Activated naive CD8-positive, alpha-beta T cell (primary cell): ENCODE measurements around the gene ANO2.
"Not testable (repeated sequence)": the region's sequence is repeated elsewhere in the genome, so short reads cannot be mapped to it uniquely, and the experiment has no call there.

Experiments used
- H3K27ac Mint-ChIP-seq: one replicate; pipeline ENCODE4 v1.8.0; 2021; ENCODE audit warnings: mixed read lengths
- H3K27me3 Mint-ChIP-seq: one replicate; pipeline ENCODE4 v1.8.0; 2021; ENCODE audit warnings: mixed read lengths
- H3K36me3 Mint-ChIP-seq: one replicate; pipeline ENCODE4 v1.8.0; 2021; ENCODE audit warnings: mixed read lengths
- H3K4me1 Mint-ChIP-seq: one replicate; pipeline ENCODE4 v1.8.0; 2021; ENCODE audit warnings: low read depth, mixed read lengths
- H3K4me3 Mint-ChIP-seq: one replicate; pipeline ENCODE4 v1.8.0; 2021; ENCODE audit warnings: mild to moderate bottlenecking, mixed read lengths
- H3K9me3 Mint-ChIP-seq: one replicate; pipeline ENCODE4 v1.8.0; 2021; ENCODE audit warnings: low read depth, mixed read lengths

ANO2 gene

DNA sequence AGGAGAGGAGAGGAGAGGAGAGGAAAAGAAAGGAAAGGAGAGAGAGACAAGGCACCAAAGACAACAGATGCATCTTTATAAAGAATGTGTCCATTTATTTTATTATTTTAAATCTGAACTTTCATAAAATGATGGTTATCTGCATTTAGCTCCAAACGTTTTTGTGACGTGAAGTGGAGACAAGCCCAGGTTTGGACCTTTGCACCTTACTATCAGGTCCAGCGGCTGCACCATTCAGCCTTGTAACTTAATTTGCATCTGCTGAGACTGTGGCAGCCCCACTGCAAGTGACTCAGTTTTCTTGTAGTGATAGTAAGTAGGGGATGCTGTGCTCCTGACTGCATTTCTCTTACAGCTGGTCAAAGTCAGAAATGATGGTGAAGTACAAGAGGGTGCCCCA, 382.5 kb downstream of the ANO2 start:
- H3K27me3 Mint-ChIP-seq, result peaks cover 8% of the 10 kb centered on the region
- H3K36me3 Mint-ChIP-seq, result no peaks in the 10 kb centered on the region
- no peak overlapping the region for H3K4me3 Mint-ChIP-seq
- no peaks in the 10 kb centered on the region for H3K4me1 Mint-ChIP-seq
- H3K9me3 Mint-ChIP-seq, result no peaks in the 10 kb centered on the region
- H3K27ac Mint-ChIP-seq, result no peak overlapping the region

DNA sequence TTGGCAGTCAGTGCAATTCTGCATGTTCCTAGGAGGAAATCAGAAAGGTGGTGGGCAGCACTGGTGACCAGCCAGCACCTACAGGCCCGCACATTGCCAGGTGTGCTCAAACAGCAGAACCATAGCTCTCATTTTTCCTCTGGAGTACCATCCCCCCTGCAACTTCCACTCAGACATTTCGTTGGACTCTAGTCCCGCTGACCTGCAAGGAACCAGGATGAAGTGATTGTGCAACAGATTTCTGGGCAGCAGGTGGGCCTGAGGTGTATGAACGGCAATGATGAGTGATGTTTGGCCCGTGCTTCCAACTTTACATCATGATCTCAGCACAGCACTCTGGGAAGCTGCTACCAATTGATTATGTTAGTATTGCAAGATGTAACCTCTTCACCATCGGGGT, 383.2 kb downstream of the ANO2 start:
- Mint-ChIP-seq H3K4me3 (no peak overlapping the region), H3K9me3 (no peaks in the 10 kb centered on the region), H3K27me3 (peaks cover 8% of the 10 kb centered on the region), H3K27ac (no peak overlapping the region), H3K4me1 (no peaks in the 10 kb centered on the region), H3K36me3 (no peaks in the 10 kb centered on the region)

DNA sequence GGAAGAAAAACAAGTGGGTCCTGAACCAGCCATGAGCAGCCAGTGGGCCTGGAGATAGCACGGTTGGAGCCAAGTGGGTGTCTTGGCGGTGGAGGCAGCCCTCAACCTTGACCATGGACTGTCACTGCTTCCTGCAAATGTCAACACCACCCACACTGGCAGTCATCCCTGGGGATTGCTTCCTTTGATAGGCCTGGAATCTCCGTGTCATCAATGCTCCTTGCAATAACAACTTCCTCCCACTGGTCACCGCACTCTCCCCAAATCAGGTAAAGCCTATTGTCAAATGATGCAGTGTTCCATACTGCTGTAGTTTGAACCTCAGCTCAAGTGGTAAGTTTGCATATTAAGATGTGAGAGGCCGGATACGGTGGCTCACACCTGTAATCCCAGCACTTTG, 384.0 kb downstream of the ANO2 start:
- no peaks in the 10 kb centered on the region for H3K36me3 Mint-ChIP-seq
- H3K9me3 Mint-ChIP-seq, result no peaks in the 10 kb centered on the region
- no peak overlapping the region for H3K4me3 Mint-ChIP-seq
- H3K27ac Mint-ChIP-seq, result no peak overlapping the region
- H3K27me3 Mint-ChIP-seq, result peaks cover 6% of the 10 kb centered on the region
- no peaks in the 10 kb centered on the region for H3K4me1 Mint-ChIP-seq

DNA sequence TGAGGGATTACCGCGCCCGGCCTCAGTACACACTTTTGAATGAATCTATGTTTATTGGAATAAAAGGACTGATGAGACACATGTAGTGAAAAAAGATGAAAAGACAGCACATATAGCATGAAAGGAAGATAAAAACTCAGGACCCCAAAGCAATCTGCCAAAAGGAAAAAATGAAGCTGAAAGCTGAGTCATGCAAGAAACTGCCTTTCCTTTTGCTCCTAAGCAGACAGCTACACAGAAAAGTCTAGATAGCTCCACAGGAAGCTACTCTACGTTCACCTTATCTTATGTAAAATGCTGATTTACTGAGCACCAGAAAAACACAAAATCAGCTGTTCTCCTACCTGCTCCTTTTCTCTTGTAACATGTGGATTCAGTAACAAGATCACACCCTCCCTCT, 384.8 kb downstream of the ANO2 start:
- Mint-ChIP-seq H3K4me1 (no peaks in the 10 kb centered on the region), H3K36me3 (no peaks in the 10 kb centered on the region), H3K4me3 (no peak overlapping the region), H3K27me3 (peaks cover 6% of the 10 kb centered on the region), H3K9me3 (no peaks in the 10 kb centered on the region), H3K27ac (no peak overlapping the region)

DNA sequence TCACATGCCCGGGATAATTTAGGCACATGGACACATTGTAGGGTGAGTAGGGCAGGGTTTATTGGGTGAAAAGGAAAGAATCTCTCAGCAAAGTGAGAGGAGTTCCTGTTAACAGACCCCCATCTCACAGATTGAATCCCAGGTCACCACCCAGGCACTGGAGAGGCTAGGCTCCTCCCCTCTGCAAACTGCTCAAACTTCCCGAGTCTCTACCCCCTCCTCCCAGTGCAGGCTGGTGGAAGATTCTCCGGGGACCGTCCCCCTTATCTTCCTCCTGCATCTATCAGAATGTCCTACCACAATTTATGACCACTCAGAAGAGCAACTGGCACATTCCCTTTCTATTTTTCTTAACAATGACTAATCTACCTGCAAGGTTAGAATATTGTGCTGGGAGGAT, 387.2 kb downstream of the ANO2 start:
- Mint-ChIP-seq H3K27me3 (peaks cover 6% of the 10 kb centered on the region), H3K27ac (no peak overlapping the region), H3K4me3 (no peak overlapping the region), H3K9me3 (no peaks in the 10 kb centered on the region), H3K4me1 (no peaks in the 10 kb centered on the region), H3K36me3 (no peaks in the 10 kb centered on the region)

DNA sequence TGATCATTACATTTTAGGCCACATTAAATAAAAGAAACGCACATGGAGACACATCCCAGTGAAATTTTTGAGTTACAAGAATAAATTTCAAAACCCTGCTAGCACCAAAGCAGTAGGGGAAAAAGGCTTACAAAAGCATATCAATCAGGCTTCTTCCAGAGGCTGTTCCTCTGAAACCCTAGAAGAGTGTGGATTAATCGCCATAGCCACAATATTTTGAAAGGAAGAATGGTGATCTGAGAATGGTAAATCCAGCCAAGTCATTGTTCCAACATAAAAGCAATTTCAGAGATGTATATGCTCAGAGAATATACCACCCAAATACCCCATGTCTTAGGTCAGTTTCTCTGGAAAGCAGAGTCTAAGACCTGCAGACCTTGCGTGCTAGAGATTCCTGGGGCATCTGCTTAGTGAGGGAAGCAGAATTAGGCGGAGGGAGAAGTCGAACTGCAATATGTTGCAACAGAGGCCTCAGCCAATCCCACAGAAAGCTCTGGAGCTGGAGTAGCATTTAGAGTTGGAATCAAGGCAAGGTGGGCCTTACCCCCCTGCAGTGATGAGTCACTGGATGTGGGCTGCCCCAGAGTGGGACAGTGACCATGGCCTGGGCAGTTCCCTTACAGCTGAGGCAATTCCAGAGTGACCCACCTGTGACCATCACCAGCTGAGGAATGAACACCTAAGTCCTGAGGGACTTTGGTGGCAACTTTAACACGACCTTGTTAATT, 387.9 kb downstream of the ANO2 start:
- no peaks in the 10 kb centered on the region for H3K36me3 Mint-ChIP-seq
- H3K4me1 Mint-ChIP-seq, result no peaks in the 10 kb centered on the region
- no peak overlapping the region for H3K27ac Mint-ChIP-seq
- peaks cover 6% of the 10 kb centered on the region for H3K27me3 Mint-ChIP-seq
- no peaks in the 10 kb centered on the region for H3K9me3 Mint-ChIP-seq
- H3K4me3 Mint-ChIP-seq, result no peak overlapping the region

DNA sequence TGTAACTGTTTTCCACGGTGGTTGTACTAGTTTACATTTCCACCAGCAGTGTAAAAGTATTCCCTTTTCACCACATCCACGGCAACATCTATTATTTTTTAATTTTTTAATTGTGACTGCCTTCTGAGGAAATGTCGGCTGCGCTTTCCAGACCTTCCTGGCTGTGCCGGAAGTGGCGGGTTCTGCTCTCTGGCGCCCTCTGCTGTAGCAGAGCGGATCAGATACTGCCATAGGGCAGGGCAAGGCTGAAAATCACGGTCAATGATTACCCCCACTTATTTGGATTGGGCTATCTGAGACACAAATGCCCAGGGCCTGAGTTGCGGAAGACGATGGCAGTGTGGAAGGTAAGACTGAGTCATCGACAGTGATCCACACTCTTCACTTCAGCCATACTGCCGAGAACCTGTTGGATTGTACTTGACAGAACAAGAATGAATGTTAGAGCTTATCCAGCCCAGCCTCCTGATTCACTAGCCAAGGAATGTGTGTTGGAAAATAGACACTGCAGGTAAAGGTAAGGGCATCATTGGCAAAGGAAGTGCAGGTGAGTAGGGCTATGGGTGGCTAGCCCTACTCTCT, 388.9 kb downstream of the ANO2 start:
- Mint-ChIP-seq H3K4me3 (no peak overlapping the region), H3K4me1 (no peaks in the 10 kb centered on the region), H3K36me3 (no peaks in the 10 kb centered on the region), H3K9me3 (no peaks in the 10 kb centered on the region), H3K27me3 (peaks cover 6% of the 10 kb centered on the region), H3K27ac (no peak overlapping the region)

DNA sequence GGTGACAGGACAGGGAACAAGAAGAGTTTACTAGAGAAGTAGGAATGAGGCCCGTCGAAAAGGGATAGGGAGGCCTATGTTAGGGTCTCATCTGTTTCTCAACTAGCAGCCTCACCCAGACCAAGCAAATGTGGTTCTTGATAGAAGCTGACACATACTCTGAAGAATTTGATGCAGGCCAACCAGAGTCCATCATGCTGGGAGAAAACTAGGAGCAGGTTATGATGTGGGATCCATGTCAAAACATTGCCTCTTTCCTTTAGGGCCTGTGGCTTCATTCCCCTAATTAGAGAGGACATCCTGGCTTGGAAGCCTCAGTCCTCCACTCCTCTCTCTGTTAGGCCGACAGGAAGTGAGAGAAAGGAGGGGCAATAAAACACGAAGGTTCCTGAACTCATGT, 390.3 kb downstream of the ANO2 start:
- Mint-ChIP-seq H3K4me1 (no peaks in the 10 kb centered on the region), H3K36me3 (no peaks in the 10 kb centered on the region), H3K27me3 (peaks cover 12% of the 10 kb centered on the region), H3K27ac (no peak overlapping the region), H3K4me3 (no peak overlapping the region), H3K9me3 (no peaks in the 10 kb centered on the region)

DNA sequence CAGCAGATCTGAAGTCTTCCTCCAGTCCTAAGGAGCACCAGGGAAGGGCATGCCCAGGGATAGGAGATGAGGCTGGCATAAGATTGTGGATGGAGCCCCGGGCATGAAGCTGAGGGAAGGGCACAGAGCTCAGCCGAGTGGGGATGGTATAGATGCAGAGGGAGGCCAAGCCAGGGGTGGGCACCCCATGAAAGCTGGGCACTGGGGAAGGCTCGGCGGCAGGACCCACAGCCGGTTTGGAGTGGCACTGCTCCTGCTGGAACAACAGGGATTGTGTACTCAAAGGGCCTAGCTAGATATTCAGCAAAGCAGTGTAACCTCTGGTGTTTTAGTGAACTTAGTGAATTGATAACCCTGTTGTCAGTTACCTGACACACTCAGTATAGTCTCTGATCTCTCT, 396.0 kb downstream of the ANO2 start:
- peaks cover 19% of the 10 kb centered on the region for H3K27me3 Mint-ChIP-seq
- H3K27ac Mint-ChIP-seq, result no peak overlapping the region
- no peaks in the 10 kb centered on the region for H3K36me3 Mint-ChIP-seq
- no peaks in the 10 kb centered on the region for H3K4me1 Mint-ChIP-seq
- H3K9me3 Mint-ChIP-seq, result peaks cover 9% of the 10 kb centered on the region
- no peak overlapping the region for H3K4me3 Mint-ChIP-seq

DNA sequence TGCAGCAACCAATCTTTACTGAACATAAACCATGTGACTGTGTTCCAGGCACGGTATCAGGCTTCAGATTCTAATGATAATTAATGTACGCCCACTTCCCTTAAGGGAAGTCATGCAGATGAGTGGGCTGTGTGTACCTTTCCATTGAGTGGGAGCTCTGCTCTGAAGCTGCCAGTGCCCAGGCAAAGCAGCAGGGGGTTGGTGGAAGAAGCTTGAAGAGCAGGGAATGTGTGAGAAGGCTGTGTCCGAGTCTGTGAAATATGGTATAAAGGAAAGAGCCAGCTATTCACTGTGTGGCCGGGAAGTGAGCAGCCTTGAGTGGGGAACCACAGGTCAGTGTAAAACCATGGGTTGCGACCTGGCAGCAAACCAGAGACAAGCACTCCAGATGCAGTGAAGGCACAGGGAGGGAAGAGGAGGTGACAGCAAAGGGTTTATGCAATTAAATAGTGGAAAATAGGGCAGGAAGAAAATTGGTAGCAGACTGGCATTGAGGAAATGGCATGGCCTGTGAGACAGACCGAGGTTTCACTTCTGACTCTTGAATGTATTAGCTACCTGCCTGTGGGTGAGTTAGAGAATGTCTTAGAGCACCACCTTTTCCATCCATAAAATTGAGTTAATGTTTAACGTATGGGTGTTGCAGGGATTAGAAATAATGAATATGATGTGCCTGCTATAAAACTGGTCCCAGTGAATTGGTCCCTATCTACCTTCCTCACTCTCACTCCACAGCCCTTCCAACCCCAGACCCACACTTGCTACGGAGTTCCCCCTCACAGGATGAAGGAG, 396.7 kb downstream of the ANO2 start:
- H3K4me1 Mint-ChIP-seq, result no peaks in the 10 kb centered on the region
- H3K36me3 Mint-ChIP-seq, result no peaks in the 10 kb centered on the region
- H3K4me3 Mint-ChIP-seq, result no peak overlapping the region
- peaks cover 11% of the 10 kb centered on the region for H3K9me3 Mint-ChIP-seq
- no peak overlapping the region for H3K27ac Mint-ChIP-seq
- H3K27me3 Mint-ChIP-seq, result peaks cover 19% of the 10 kb centered on the region

DNA sequence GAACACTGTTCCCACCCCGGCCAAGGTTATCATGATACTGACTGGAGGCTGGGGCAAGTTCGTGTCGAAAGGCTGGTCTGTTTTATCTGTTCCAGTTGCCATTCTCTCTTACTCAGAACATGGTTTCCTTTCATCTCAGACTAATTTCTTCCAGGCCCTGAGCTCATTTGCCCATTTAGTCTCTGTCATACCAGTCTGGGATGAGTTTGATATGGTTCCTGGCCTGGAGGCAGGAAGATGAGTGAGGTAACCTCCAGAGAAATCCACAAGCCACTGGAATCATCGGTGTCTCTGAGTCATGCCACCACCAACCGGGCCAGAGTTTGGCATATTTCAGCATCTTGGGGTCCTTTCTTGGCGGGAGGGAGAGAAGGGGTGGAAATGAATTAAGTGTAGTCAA, 398.4 kb downstream of the ANO2 start:
- no peak overlapping the region for H3K4me3 Mint-ChIP-seq
- peaks cover 23% of the 10 kb centered on the region for H3K27me3 Mint-ChIP-seq
- no peaks in the 10 kb centered on the region for H3K4me1 Mint-ChIP-seq
- no peak overlapping the region for H3K27ac Mint-ChIP-seq
- H3K36me3 Mint-ChIP-seq, result no peaks in the 10 kb centered on the region
- peaks cover 17% of the 10 kb centered on the region for H3K9me3 Mint-ChIP-seq

DNA sequence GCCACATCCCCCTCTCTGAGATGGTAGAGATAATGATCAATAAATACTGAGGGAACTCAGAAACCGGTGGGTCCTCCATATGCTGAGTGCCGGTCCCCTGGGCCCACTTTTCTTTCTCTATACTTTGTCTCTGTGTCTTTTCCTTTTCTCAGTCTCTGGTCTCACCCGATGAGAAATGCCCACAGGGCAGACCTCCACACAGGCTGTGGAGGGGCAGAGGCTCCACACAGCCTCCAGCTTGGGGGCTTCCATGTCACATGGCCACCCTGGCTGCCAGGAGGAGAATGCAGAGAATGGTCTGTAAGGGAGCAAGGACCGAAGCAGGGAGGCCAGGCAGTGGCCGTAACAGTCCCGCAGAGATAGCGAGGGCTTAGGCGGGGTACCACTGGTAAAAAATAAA, 407.3 kb downstream of the ANO2 start:
- H3K27ac Mint-ChIP-seq, result no peak overlapping the region
- peaks cover 19% of the 10 kb centered on the region for H3K27me3 Mint-ChIP-seq
- H3K4me3 Mint-ChIP-seq, result no peak overlapping the region
- H3K9me3 Mint-ChIP-seq, result peaks cover 11% of the 10 kb centered on the region
- no peaks in the 10 kb centered on the region for H3K4me1 Mint-ChIP-seq
- no peaks in the 10 kb centered on the region for H3K36me3 Mint-ChIP-seq

DNA sequence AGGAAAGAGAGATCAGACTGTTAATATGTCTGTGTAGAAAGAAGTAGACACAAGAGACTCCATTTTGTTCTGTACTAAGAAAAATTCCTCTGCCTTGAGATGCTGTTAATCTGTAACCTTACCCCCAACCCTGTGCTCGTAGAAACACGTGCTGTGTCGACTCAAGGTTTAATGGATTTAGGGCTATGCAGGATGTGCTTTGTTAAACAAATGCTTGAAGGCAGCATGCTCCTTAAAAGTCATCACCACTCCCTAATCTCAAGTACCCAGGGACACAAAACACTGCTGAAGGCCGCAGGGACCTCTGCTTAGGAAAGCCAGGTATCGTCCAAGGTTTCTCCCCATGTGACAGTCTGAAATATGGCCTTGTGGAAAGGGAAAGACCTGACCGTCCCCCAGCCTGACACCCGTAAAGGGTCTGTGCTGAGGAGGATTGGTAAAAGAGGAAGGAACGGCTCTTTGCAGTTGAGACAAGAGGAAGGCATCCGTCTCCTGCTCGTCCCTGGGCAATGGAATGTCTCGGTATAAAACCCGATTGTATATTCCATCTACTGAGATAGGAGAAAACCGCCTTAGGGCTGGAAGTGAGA, 407.9 kb downstream of the ANO2 start:
- not testable (repeated sequence) for H3K27ac Mint-ChIP-seq, H3K9me3 Mint-ChIP-seq, H3K4me1 Mint-ChIP-seq, H3K4me3 Mint-ChIP-seq, H3K36me3 Mint-ChIP-seq
- H3K27me3 Mint-ChIP-seq, result peaks cover 20% of the 10 kb centered on the region

DNA sequence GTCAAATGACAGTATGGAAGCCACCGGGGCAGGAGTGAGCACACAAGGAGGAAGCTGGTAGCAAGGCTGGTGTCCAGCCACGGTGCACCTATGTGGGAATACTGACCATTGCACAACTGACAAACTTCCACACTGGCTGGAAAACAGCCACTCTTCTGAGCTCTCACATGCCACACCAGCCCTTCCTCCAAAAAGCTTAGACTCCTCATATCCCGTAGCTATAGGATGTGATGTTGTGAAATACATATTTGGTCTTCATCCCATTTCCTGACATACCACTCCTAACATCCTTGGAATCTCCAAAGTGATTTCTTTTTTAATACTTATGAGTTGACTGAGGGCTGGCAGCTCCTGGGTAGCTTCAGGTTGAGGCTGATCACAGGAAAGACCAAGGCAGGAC, 409.5 kb downstream of the ANO2 start:
- H3K27ac Mint-ChIP-seq, result no peak overlapping the region
- no peaks in the 10 kb centered on the region for H3K4me1 Mint-ChIP-seq
- H3K4me3 Mint-ChIP-seq, result no peak overlapping the region
- H3K36me3 Mint-ChIP-seq, result no peaks in the 10 kb centered on the region
- peaks cover 18% of the 10 kb centered on the region for H3K27me3 Mint-ChIP-seq
- H3K9me3 Mint-ChIP-seq, result no peaks in the 10 kb centered on the region

DNA sequence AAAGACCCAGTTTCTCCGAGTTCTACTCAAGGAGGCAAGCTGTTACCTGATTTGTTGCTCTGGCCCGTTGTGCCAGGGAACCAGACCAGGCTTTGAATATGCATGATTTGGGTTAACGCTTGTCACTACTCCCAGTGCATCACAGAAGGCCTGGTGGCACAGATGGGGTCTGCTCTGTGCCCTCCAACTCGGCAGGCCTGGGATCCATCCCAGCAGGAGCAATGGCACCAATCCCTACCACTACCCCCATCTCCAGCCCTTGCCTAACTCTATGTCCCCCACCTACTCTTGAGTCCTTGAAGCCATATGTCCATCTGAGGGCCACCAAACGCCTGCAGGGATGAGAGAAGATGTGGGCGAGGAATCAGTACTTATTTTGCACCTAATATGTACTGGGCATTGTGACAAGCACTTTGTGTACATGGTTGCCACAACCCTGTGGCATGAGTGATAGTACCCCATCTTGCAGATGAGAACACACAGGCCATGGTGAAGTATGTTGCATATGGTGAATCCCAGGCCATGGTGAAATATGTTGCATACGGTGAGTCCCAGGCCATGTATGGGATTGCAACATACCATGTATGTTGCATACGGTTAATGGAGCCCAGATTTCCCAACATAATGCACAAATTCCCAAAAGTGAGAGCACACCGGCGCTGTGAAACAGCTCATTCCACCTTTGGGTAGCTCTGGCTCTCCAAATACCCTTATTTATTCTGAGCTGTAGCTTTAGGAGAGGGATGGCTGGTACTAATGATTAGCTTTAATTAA, 410.4 kb downstream of the ANO2 start:
- Mint-ChIP-seq H3K4me1 (no peaks in the 10 kb centered on the region), H3K36me3 (no peaks in the 10 kb centered on the region), H3K27me3 (peaks cover 18% of the 10 kb centered on the region), H3K27ac (no peak overlapping the region), H3K4me3 (no peak overlapping the region), H3K9me3 (no peaks in the 10 kb centered on the region)
